Neural cell (in vitro differentiated cells): Measurements from ENCODE around the gene KRTAP2-4. TPM values are rescaled to one million over a fixed set of nuclear protein-coding genes. Genes with fewer than 3 reads are reported as not detected.

Experiments used
- H2AFZ ChIP-seq: fragments of 200-600, 300-800 bp; sonication (generic), shearing (Covaris generic); 2 replicates; pipeline ENCODE4 v1.6.0; 2014; ENCODE audit warnings: low read depth, mild to moderate bottlenecking, antibody characterized with exemption, low read length, moderate library complexity
- H3F3A ChIP-seq: fragments of 200-600 bp; shearing (Covaris generic); 2 replicates; pipeline ENCODE4 v1.6.1; 2016; ENCODE audit warnings: mild to moderate bottlenecking, moderate library complexity, mixed read lengths, antibody characterized with exemption, low read length; ENCODE audit not compliant: insufficient read depth, poor library complexity, severe bottlenecking
- H3K27ac ChIP-seq: fragments of 200-600, 300-800 bp; sonication (generic), shearing (Covaris generic); 2 replicates; pipeline ENCODE4 v1.5.1; 2014; ENCODE audit warnings: mild to moderate bottlenecking, low read length, moderate library complexity
- H3K27me3 ChIP-seq: fragments of 300-800, 200-600 bp; sonication (generic), shearing (Covaris generic); 2 replicates; pipeline ENCODE4 v1.6.0; 2014; ENCODE audit warnings: mild to moderate bottlenecking, low read depth, low read length, moderate library complexity; ENCODE audit not compliant: insufficient read depth
- H3K36me3 ChIP-seq: fragments of 300-800, 200-600 bp; sonication (generic), shearing (Covaris generic); 2 replicates; pipeline ENCODE4 v1.5.1; 2014; ENCODE audit warnings: mild to moderate bottlenecking, antibody characterized with exemption, low read length, moderate library complexity; ENCODE audit not compliant: insufficient read depth
- H3K4me2 ChIP-seq: fragments of 300-800, 200-600 bp; sonication (generic), shearing (Covaris generic); 2 replicates; pipeline ENCODE4 v1.6.0; 2014; ENCODE audit warnings: mild to moderate bottlenecking, low read length
- H3K4me3 ChIP-seq: fragments of 300-800, 200-600 bp; sonication (generic), shearing (Covaris generic); 2 replicates; pipeline ENCODE4 v1.5.1; 2014; ENCODE audit warnings: mild to moderate bottlenecking, low read length, moderate library complexity
- H3K79me2 ChIP-seq: fragments of 200-600 bp; shearing (Covaris generic); replicated peaks from 2 replicates; pipeline ENCODE4 v1.6.0; 2014; ENCODE audit warnings: mild to moderate bottlenecking, low read length, moderate library complexity; ENCODE audit not compliant: insufficient read depth
- H3K9ac ChIP-seq: fragments of 300-800, 200-600 bp; sonication (generic), shearing (Covaris generic); 2 replicates; pipeline ENCODE4 v1.6.1; 2016; ENCODE audit warnings: mild to moderate bottlenecking, low read length, mixed read lengths
- H3K9me2 ChIP-seq: fragments of 200-600 bp; shearing (Covaris generic); 2 replicates; pipeline ENCODE4 v1.6.1; 2016; ENCODE audit warnings: mild to moderate bottlenecking, low read length, mixed read lengths; ENCODE audit not compliant: insufficient read depth
- H3K9me3 ChIP-seq: fragments of 200-600, 300-800 bp; sonication (generic), shearing (Covaris generic); 2 replicates; pipeline ENCODE4 v1.6.1; 2016; ENCODE audit warnings: mild to moderate bottlenecking, mixed run types, low read length, moderate library complexity, mixed read lengths
- H4K20me1 ChIP-seq: fragments of 200-600 bp; shearing (Covaris generic); 2 replicates; pipeline ENCODE4 v1.6.1; 2016; ENCODE audit warnings: mild to moderate bottlenecking, mixed run types; ENCODE audit not compliant: insufficient read depth
- CTCF ChIP-seq: fragments of 450-650 bp; IDR thresholded peaks from 2 replicates; pipeline ENCODE4 v1.5.1; 2014; ENCODE audit warnings: antibody characterized with exemption, mild to moderate bottlenecking, moderate library complexity; ENCODE audit not compliant: poor library complexity, severe bottlenecking
- EP300 ChIP-seq: fragments of 450-650 bp; conservative IDR thresholded peaks from 2 replicates; pipeline ENCODE4 v1.6.1; 2014; ENCODE audit warnings: antibody characterized with exemption, mild to moderate bottlenecking, moderate library complexity; ENCODE audit not compliant: poor library complexity, severe bottlenecking
- EZH2 ChIP-seq: fragments of 200-600, 300-800 bp; shearing (Covaris generic), sonication (generic); IDR thresholded peaks from 2 replicates; pipeline ENCODE4 v1.6.1; 2014; ENCODE audit warnings: antibody characterized with exemption, low read length, borderline replicate concordance, mild to moderate bottlenecking; ENCODE audit not compliant: insufficient read depth, poor library complexity, severe bottlenecking
- MXI1 ChIP-seq: fragments of 450-650 bp; conservative IDR thresholded peaks from 2 replicates; pipeline ENCODE4 v1.6.1; 2014; ENCODE audit warnings: antibody characterized with exemption, mild to moderate bottlenecking; ENCODE audit not compliant: poor library complexity, severe bottlenecking
- POLR2AphosphoS5 ChIP-seq: IDR thresholded peaks from 2 replicates; pipeline ENCODE4 v1.6.1; 2012
- RAD21 ChIP-seq: fragments of 450-650 bp; conservative IDR thresholded peaks from 2 replicates; pipeline ENCODE4 v1.6.1; 2014; ENCODE audit warnings: antibody characterized with exemption, mild to moderate bottlenecking, moderate library complexity
- REST ChIP-seq: IDR thresholded peaks from 2 replicates; pipeline ENCODE4 v1.6.1; 2012; ENCODE audit warnings: borderline replicate concordance
- SMC3 ChIP-seq: fragments of 450-650 bp; conservative IDR thresholded peaks from 2 replicates; pipeline ENCODE4 v1.6.1; 2014; ENCODE audit warnings: antibody characterized with exemption, mild to moderate bottlenecking, moderate library complexity; ENCODE audit not compliant: poor library complexity
- TAF1 ChIP-seq: IDR thresholded peaks from 2 replicates; pipeline ENCODE4 v1.6.1; 2012; ENCODE audit warnings: low read depth
- polyA plus RNA-seq: library from polyadenylated mRNA; depleted of rRNA; stranded (reverse); fragments of >200 nt; gene quantifications from 2 replicates; pipeline ENCODE4 v1.2.3, GENCODE V29; 2014

Gene KRTAP2-4
- polyA plus RNA-seq, 1 donor from 2014 or later, result not detected

GRCh38 chr17:41098481-41098880 is 32.8 kb upstream of the KRTAP2-4 start:
- no peaks in the 10 kb centered on the region for H3K36me3 ChIP-seq
- TF ChIP-seq POLR2AphosphoS5, result no peak
- TF ChIP-seq EZH2, result no peak
- TF ChIP-seq REST, result no peak
- no peak for TF ChIP-seq SMC3
- no peak for TF ChIP-seq TAF1
- no peak for TF ChIP-seq RAD21
- H3K4me3 ChIP-seq, result no peak overlapping the region
- no peak overlapping the region for H2AFZ ChIP-seq
- no peaks in the 10 kb centered on the region for H3K27me3 ChIP-seq
- H3K9me3 ChIP-seq, result no peaks in the 10 kb centered on the region
- H3F3A ChIP-seq, result no peaks in the 10 kb centered on the region
- H3K27ac ChIP-seq, result no peak overlapping the region
- H3K79me2 ChIP-seq, result no peaks in the 10 kb centered on the region
- H3K9ac ChIP-seq, result no peak overlapping the region
- H3K9me2 ChIP-seq, result no peaks in the 10 kb centered on the region
- H4K20me1 ChIP-seq, result no peaks in the 10 kb centered on the region
- H3K4me2 ChIP-seq, result no peak overlapping the region

- H4K20me1 ChIP-seq, result no peaks in the 10 kb centered on the region
- H3K36me3 ChIP-seq, result no peaks in the 10 kb centered on the region
- no peak within 1 kb of the TSS for H3K4me3 ChIP-seq
- TF ChIP-seq EP300 (no peak), MXI1 (no peak), REST (no peak), POLR2AphosphoS5 (no peak), TAF1 (no peak), CTCF (no peak), EZH2 (no peak)
- H3K27me3 ChIP-seq, result no peaks in the 10 kb centered on the region
- H3K9me3 ChIP-seq, result no peaks in the 10 kb centered on the region
- no peaks in the 10 kb centered on the region for H3F3A ChIP-seq
- no peak within 1 kb of the TSS for H3K9ac ChIP-seq
- H3K27ac ChIP-seq, result no peak within 1 kb of the TSS
- H3K9me2 ChIP-seq, result no peaks in the 10 kb centered on the region
- H3K4me2 ChIP-seq, result no peak within 1 kb of the TSS
- H2AFZ ChIP-seq, result no peak within 1 kb of the TSS
- H3K79me2 ChIP-seq, result no peaks in the 10 kb centered on the region
Observed at GRCh38 chr17:41098042-41098441, 32.4 kb upstream of the KRTAP2-4 start, which contains the start of gene KRTAP4-8. TSS of gene KRTAP4-8 (minus strand) at chr17:41098142. CDS start at chr17:41098084, 58 bp downstream.
